Measurements from ENCODE around the gene CENPVL3. TPM values are rescaled to one million over a fixed set of nuclear protein-coding genes. Genes with fewer than 3 reads are reported as not detected.

The CENPVL3 gene
- total RNA-seq, 1 donor from 2014 or later = not detected

Other genes starting within 250 kb of the CENPVL3 start
- gene NUDT11, start 122.3 kb downstream of the CENPVL3 start, total RNA-seq = 3.2 and 3.5 TPM in 2 replicates
- gene CENPVL2, start 63.9 kb upstream of the CENPVL3 start, total RNA-seq = not detected in 2 replicates
- not detected in 2 replicates for gene CENPVL1, start 91.6 kb upstream of the CENPVL3 start, total RNA-seq
- 12.7 and 13.7 TPM in 2 replicates for gene GSPT2, start 124.5 kb upstream of the CENPVL3 start, total RNA-seq

Measured in activated T-helper 1 cell treated with anti-CD3 and anti-CD28 coated beads, Interleukin-12 subunit alpha, Interleukin-12 subunit beta, Interleukin-2, Interleukin-4 antibody, amounts not matched to agents 30 ng/mL and 10 ng/mL and 1 ng/mL, durations not matched to agents 14 hours and 24 hours and 36 hours (primary cell).